ENCODE results near the gene AFM.
"Not testable (repeated sequence)": the region's sequence is repeated elsewhere in the genome, so short reads cannot be mapped to it uniquely, and the experiment has no call there.

AFM gene

GRCh38 chr4:73544620-73545019 lies 63.1 kb downstream of the AFM start:
- POLR2A ChIA-PET = no interaction called here
- H3K4me3 ChIP-seq (ENCODE audit: control insufficient read depth in 1 of 7, extremely low read depth in 1 of 7, insufficient read depth in 4 of 7, low read depth in 2 of 7, low read length in 6 of 7) = no peak overlapping the region
- WGBS (ENCODE audit: insufficient coverage) = 100% methylated on average over 1 of the region's 2 CpGs
- CTCF ChIA-PET = no interaction called here
- peaks cover 0 to 16% (median 0%) of the 10 kb centered on the region in 4 experiments for H3K4me1 ChIP-seq (ENCODE audit: control extremely low read depth in 1 of 4, control insufficient read depth in 4 of 4, insufficient read depth in 4 of 4, low read length in 3 of 4)
- H3K27me3 ChIP-seq (replicated peaks in 2 of 5; ENCODE audit: control insufficient read depth in 4 of 5, insufficient read depth in 5 of 5, low read length in 4 of 5) = no peaks in the 10 kb centered on the region
- peaks cover 0 to 2% (median 0%) of the 10 kb centered on the region in 5 experiments for H3K9me3 ChIP-seq (ENCODE audit: control extremely low read depth in 1 of 5, control insufficient read depth in 4 of 5, insufficient read depth in 2 of 5, low read depth in 1 of 5, low read length in 4 of 5)
- DNase-seq = no peak
- H3K36me3 ChIP-seq (ENCODE audit: control insufficient read depth in 4 of 4, insufficient read depth in 4 of 4, low read length in 3 of 4) = no peaks in the 10 kb centered on the region
- no peak overlapping the region for H3K27ac ChIP-seq (ENCODE audit: insufficient read depth in 1 of 2, low read depth in 1 of 2, low read length in 2 of 2, poor library complexity in 1 of 2, severe bottlenecking in 2 of 2)

- H3K36me3 ChIP-seq (ENCODE audit: control insufficient read depth in 4 of 4, insufficient read depth in 4 of 4, low read length in 3 of 4); H3K27ac ChIP-seq (ENCODE audit: insufficient read depth in 1 of 2, low read depth in 1 of 2, low read length in 2 of 2, poor library complexity in 1 of 2, severe bottlenecking in 2 of 2); H3K9me3 ChIP-seq (ENCODE audit: control extremely low read depth in 1 of 5, control insufficient read depth in 4 of 5, insufficient read depth in 2 of 5, low read depth in 1 of 5, low read length in 4 of 5); CTCF ChIA-PET; H3K4me1 ChIP-seq (ENCODE audit: control extremely low read depth in 1 of 4, control insufficient read depth in 4 of 4, insufficient read depth in 4 of 4, low read length in 3 of 4); H3K27me3 ChIP-seq (replicated peaks in 2 of 5; ENCODE audit: control insufficient read depth in 4 of 5, insufficient read depth in 5 of 5, low read length in 4 of 5); H3K4me3 ChIP-seq (ENCODE audit: control insufficient read depth in 1 of 7, extremely low read depth in 1 of 7, insufficient read depth in 4 of 7, low read depth in 2 of 7, low read length in 6 of 7); DNase-seq; POLR2A ChIA-PET: not testable (repeated sequence)
- WGBS (ENCODE audit: insufficient coverage) = no CpG with 5 or more reads among the region's 11 CpGs
Measured at GRCh38 chr4:73550865-73551264, 69.3 kb downstream of the AFM start.
